HEK293T (cell line): Measurements from ENCODE around the gene CHCHD1.
"Not testable (repeated sequence)": the region's sequence is repeated elsewhere in the genome, so short reads cannot be mapped to it uniquely, and the experiment has no call there.

ENCODE experiments used
- CTCF ChIA-PET: fragments of 350-600 bp; formaldehyde crosslinking; extraction: SDS; loops from one replicate; lab custom pipeline; 2021; ENCODE audit warnings: antibody characterized with exemption, inconsistent platforms; lab: Yijun Ruan, JAX
- POLR2A ChIA-PET: fragments of 350-600 bp; formaldehyde crosslinking; extraction: SDS; loops from one replicate; lab custom pipeline; 2020; ENCODE audit warnings: antibody characterized with exemption, inconsistent platforms; lab: Yijun Ruan, JAX
- DNase-seq: peaks from one replicate; pipeline ENCODE4 v3.0.0; 2012; ENCODE audit warnings: mixed read lengths; ENCODE audit errors: extremely low spot score
- ARNT ChIP-seq: fragments of 450-650 bp; IDR thresholded peaks from 2 replicates; pipeline ENCODE4 v1.6.1; 2017; ENCODE audit warnings: mild to moderate bottlenecking
- BHLHE40 ChIP-seq: fragments of 450-650 bp; IDR thresholded peaks from 2 replicates; pipeline ENCODE4 v1.6.1; 2016; ENCODE audit warnings: mild to moderate bottlenecking, moderate library complexity, borderline replicate concordance
- CTBP1 ChIP-seq: fragments of 450-650 bp; IDR thresholded peaks from 2 replicates; pipeline ENCODE4 v1.6.1; 2016; ENCODE audit warnings: borderline replicate concordance
- ELF4 ChIP-seq: fragments of 450-650 bp; IDR thresholded peaks from 2 replicates; pipeline ENCODE4 v1.6.1; 2017; ENCODE audit warnings: antibody characterized with exemption
- FOXA1 ChIP-seq: fragments of 450-650 bp; IDR thresholded peaks from 2 replicates; pipeline ENCODE4 v1.6.1; 2016; ENCODE audit warnings: mild to moderate bottlenecking
- FOXK2 ChIP-seq: fragments of 450-650 bp; IDR thresholded peaks from 2 replicates; pipeline ENCODE4 v1.6.1; 2016; ENCODE audit warnings: mild to moderate bottlenecking
- FOXM1 ChIP-seq: fragments of 450-650 bp; IDR thresholded peaks from 2 replicates; pipeline ENCODE4 v1.6.1; 2017; ENCODE audit warnings: mild to moderate bottlenecking, borderline replicate concordance
- HDGF ChIP-seq: fragments of 450-650 bp; IDR thresholded peaks from 2 replicates; pipeline ENCODE4 v1.6.1; 2017; ENCODE audit warnings: antibody characterized with exemption, borderline replicate concordance
- L3MBTL2 ChIP-seq: fragments of 450-650 bp; conservative IDR thresholded peaks from 2 replicates; pipeline ENCODE4 v1.6.1; 2016; ENCODE audit warnings: mild to moderate bottlenecking
- LEF1 ChIP-seq: fragments of 450-650 bp; IDR thresholded peaks from 2 replicates; pipeline ENCODE4 v1.6.1; 2017; ENCODE audit warnings: mild to moderate bottlenecking, borderline replicate concordance
- NFRKB ChIP-seq: fragments of 450-650 bp; IDR thresholded peaks from 2 replicates; pipeline ENCODE4 v1.6.1; 2016; ENCODE audit warnings: mild to moderate bottlenecking, moderate library complexity
- PKNOX1 ChIP-seq: fragments of 450-650 bp; IDR thresholded peaks from 2 replicates; pipeline ENCODE4 v1.6.1; 2016
- SP1 ChIP-seq: fragments of 450-650 bp; IDR thresholded peaks from 2 replicates; pipeline ENCODE4 v1.6.1; 2017
- SUZ12 ChIP-seq: fragments of 450-650 bp; IDR thresholded peaks from 2 replicates; pipeline ENCODE4 v1.6.1; 2016; ENCODE audit warnings: mild to moderate bottlenecking
- TARDBP ChIP-seq: fragments of 450-650 bp; IDR thresholded peaks from 2 replicates; pipeline ENCODE4 v1.6.1; 2016
- ZNF384 ChIP-seq: fragments of 450-650 bp; IDR thresholded peaks from 2 replicates; pipeline ENCODE4 v1.6.1; 2016

Gene CHCHD1

GRCh38 chr10:73788864-73789658 is 7.2 kb downstream of the CHCHD1 start:
- ChIA-PET CTCF (no interaction called here), POLR2A (no interaction called here)
- TF ChIP-seq LEF1 (no peak), TARDBP (no peak), CTBP1 (no peak), HDGF (no peak)
- no peak for DNase-seq

- no peak for DNase-seq
- TF ChIP-seq TARDBP, result no peak
- TF ChIP-seq FOXA1, result no peak
- no peak for TF ChIP-seq HDGF
- no peak for TF ChIP-seq FOXM1
- TF ChIP-seq ARNT, result no peak
- no peak for TF ChIP-seq ZNF384
- TF ChIP-seq SUZ12, result no peak
- no peak for TF ChIP-seq L3MBTL2
- no peak for TF ChIP-seq PKNOX1
- TF ChIP-seq FOXK2, result no peak
- TF ChIP-seq CTBP1, result no peak
- no peak for TF ChIP-seq BHLHE40
- no peak for TF ChIP-seq SP1
- no peak for TF ChIP-seq NFRKB
- no peak for TF ChIP-seq ELF4
- TF ChIP-seq LEF1, result no peak
- ChIA-PET POLR2A (no interaction called here), CTCF (no interaction called here)
Measured at GRCh38 chr10:73789659-73790055, 7.8 kb downstream of the CHCHD1 start.

- ChIA-PET POLR2A (interaction anchor here (0.9 kb wide), 1 partner anchor 8 kb away, joined by 3 read pairs; no protein-coding TSS in a partner anchor), CTCF (no interaction called here)
- TF ChIP-seq ZNF384, result no peak
- no peak for TF ChIP-seq SUZ12
- no peak for TF ChIP-seq ELF4
- no peak for TF ChIP-seq SP1
- TF ChIP-seq HDGF, result no peak
- TF ChIP-seq L3MBTL2, result no peak
- TF ChIP-seq FOXK2, result no peak
- no peak for TF ChIP-seq NFRKB
- no peak for TF ChIP-seq FOXA1
- DNase-seq, result no peak
Measured at GRCh38 chr10:73790886-73791625, 9.2 kb downstream of the CHCHD1 start.

- CTCF ChIA-PET, result no interaction called here
- POLR2A ChIA-PET, result no interaction called here
- DNase-seq, result no peak
- TF ChIP-seq L3MBTL2, result no peak
- TF ChIP-seq FOXK2, result no peak
- TF ChIP-seq BHLHE40, result no peak
- TF ChIP-seq FOXA1, result no peak
- no peak for TF ChIP-seq PKNOX1
- no peak for TF ChIP-seq HDGF
- no peak for TF ChIP-seq FOXM1
- TF ChIP-seq ARNT, result no peak
- no peak for TF ChIP-seq SP1
- no peak for TF ChIP-seq NFRKB
Measured at GRCh38 chr10:73791871-73792400, 10.1 kb downstream of the CHCHD1 start.

- DNase-seq, result no peak
- ChIA-PET CTCF (no interaction called here), POLR2A (interaction anchor here (1.9 kb wide), 1 partner anchor 17 kb away, joined by 4 read pairs; no protein-coding TSS in a partner anchor)
- TF ChIP-seq HDGF, result no peak
- TF ChIP-seq NFRKB, result no peak
- no peak for TF ChIP-seq CTBP1
- no peak for TF ChIP-seq ZNF384
- TF ChIP-seq LEF1, result no peak
- TF ChIP-seq FOXK2, result no peak
- no peak for TF ChIP-seq ARNT
- no peak for TF ChIP-seq TARDBP
- no peak for TF ChIP-seq FOXM1
- TF ChIP-seq SUZ12, result no peak
- no peak for TF ChIP-seq FOXA1
- TF ChIP-seq ELF4, result no peak
- TF ChIP-seq L3MBTL2, result no peak
- TF ChIP-seq PKNOX1, result no peak
- no peak for TF ChIP-seq SP1
- TF ChIP-seq BHLHE40, result no peak
Measured at GRCh38 chr10:73793456-73793855, 11.6 kb downstream of the CHCHD1 start.

GRCh38 chr10:73795491-73795890 is 13.6 kb downstream of the CHCHD1 start:
- CTCF ChIA-PET, result interaction anchor here (0.7 kb wide), 1 partner anchor 23 kb away, joined by 3 read pairs; a partner anchor contains a TSS
- DNase-seq, result not testable (repeated sequence)
- POLR2A ChIA-PET, result interaction anchor here (1.2 to 1.3 kb wide), 2 partner anchors 10 to 23 kb away, joined by 6 to 7 read pairs; partner anchors contain the start of gene ZSWIM8

- CTCF ChIA-PET, result interaction anchor here (0.7 kb wide), 1 partner anchor 24 kb away, joined by 3 read pairs; a partner anchor contains a TSS
- POLR2A ChIA-PET, DNase-seq: not testable (repeated sequence)
Measured at GRCh38 chr10:73796035-73796434, 14.2 kb downstream of the CHCHD1 start.
